Stimulated activated CD8-positive, alpha-beta memory T cell treated with anti-CD3 and anti-CD28 coated beads, Interleukin-4, amount 100 ng/mL, for 48 hours (primary cell): ENCODE data around the gene LDLR.
"Not testable (repeated sequence)": the region's sequence is repeated elsewhere in the genome, so short reads cannot be mapped to it uniquely, and the experiment has no call there.

ENCODE experiments used
- DNase-seq: peaks from one replicate; pipeline ENCODE4 v3.0.0-alpha.2; 2020

Gene LDLR

DNA sequence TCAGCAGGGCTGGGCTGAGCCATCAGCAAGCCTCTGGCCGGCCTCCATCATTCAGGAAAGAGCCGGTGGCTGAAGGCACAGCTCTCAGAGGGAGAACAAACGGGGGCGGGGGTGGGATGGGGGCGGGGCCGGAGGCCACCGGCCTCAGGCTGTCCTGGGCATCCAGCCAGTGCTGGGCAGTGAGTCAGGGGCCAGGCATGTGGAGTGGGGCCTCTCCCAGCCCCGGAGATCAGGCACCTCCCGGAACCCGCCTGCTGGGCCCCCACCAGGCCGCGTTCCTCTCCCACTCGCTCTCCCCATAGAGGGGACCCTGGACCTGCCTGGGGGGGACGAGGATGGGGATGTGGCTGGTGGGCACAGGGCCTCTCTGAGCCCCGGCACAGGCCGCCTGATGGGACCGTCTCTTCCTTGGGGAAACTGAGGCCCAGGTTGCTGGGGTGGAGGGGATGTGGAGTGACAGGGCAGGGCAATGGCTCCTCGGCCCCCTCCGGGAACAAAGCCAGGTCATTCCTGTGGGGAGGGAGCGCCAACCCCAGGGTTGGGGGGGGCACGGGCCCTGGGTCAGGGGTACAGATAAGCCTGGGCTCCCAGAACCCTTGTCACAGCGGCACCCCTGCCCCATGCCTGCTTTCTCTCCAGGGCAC, 53.4 kb downstream of the LDLR start:
- no peak for DNase-seq

DNA sequence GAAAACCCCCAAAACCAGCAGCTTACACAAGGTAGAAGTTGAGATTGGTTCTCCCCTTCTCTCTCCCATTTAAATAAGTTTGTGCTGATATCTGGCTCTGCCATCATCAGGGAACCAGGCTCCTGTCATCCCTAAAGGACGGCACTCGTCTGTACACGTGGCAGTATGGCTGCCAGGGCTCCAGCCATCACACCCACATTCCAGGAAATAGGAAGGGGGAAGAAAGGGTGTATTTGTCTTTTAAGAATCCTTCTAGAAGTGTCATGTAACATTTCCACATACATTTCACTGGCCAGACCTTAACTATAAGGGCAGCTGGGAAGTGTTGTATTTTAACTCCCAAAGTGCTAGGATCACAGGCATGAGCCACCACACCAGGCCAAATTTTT, 56.3 kb downstream of the LDLR start:
- no peak for DNase-seq

GRCh38 chr19:11148001-11148400, 58.7 kb downstream of the LDLR start:
- DNase-seq, result no peak

DNA sequence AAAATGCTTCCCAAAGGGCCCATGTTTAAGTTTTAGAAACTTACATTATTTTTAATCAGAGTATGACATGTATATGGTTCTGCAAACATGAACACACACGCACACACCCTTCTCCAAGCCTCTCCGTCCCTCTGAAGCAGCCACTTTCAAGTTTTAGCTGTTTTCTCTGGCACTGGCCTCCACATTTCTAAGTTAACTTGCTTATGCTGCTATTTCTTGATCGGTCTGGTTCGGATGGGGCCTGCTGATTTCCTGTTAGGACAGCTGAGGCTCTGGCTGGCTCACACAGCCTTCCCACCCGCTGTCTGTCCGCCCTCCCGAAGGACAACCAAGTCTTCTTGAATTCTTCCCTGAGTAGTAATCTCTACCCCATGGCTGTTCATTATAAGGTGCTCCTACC, 61.9 kb downstream of the LDLR start:
- no peak for DNase-seq

- DNase-seq, result no peak
Observed at GRCh38 chr19:11152318-11153062, 63.2 kb downstream of the LDLR start.

GRCh38 chr19:11154683-11155047, 65.4 kb downstream of the LDLR start:
- no peak for DNase-seq

DNA sequence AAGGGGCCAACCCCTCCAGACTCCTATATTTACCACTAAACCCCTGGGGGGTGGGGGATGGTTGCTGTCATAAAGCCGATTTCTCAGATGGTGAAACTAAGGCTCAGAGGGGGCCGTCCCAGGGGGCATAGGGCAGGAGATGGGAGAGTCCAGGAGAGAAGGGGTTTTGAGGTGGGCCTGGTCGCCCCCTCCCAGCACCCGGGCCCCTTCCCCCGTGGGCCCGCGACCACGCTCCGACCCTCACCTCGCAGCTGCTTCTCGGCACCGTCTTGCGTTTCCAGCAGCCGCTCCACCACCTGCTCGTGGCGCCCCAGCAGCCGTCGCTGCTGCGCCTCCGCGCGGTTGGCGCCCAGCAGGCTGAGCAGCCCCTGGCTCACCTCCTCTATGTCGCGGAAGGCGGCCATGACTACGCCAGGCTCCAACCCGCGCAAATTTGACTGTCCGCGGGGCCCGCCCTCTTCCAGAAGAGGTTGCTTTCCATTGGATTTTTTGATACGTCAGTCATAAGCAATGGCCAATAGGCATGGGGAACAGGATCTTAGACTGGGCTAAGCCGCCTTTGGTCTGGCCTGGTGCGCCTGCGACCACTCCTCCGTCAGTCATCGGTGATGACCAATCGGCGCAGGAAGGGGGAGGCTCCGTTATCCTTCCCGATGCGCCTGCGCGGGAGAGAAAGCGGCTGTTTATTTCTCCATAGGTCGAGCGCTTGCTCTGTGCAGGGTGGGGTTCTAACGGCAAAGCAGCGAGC, 66.3 kb downstream of the LDLR start, which contains the start of gene SPC24:
Gene SPC24 (minus strand): TSS at position 410 of the 748 bp plus-strand sequence. CDS start 6 bp downstream, at position 404.
- DNase-seq, result peak; percentile 94

DNA sequence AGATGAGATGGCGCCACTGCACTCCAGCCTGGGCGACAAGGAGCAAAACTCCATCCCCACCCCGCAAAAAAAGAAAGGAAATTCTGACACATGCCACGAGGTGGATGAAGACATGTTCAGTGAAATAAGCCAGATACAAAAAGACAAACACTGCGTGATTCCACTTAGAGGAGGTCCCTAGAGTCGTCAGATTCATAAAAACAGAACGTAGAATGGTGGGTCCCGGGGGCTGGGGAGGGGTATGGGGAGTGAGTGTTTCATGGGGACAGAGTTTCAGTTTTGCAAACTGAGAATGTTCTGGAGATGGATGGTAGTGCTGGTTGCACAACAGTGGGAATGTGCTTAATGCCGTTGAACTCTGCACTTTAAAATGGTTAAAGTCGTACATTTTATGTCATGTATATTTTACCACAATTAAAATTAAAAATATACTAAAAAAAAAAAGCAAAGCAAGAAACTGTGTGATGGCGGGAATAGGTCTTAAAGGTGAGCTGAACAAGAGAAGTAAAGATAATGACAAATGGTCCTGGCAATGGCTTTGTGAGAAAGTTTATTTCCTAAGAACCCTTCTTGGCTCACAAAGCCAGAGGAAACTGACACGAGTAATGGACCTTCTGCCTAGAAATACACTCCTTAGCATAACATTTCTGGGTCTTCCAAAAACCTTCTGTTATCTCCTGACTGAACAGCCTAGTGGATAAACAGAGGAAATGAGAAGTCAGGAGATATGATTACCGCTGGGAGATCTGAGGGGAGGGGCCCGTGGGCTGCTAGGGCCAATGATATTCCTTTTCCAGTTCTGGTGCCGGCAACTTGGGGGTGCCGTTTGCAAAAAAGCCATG, 70.6 kb downstream of the LDLR start:
- DNase-seq, result no peak

GRCh38 chr19:11160440-11160768, 71.1 kb downstream of the LDLR start:
- DNase-seq, result not testable (repeated sequence)

GRCh38 chr19:11164296-11164695, 75.0 kb downstream of the LDLR start:
- no peak for DNase-seq

DNA sequence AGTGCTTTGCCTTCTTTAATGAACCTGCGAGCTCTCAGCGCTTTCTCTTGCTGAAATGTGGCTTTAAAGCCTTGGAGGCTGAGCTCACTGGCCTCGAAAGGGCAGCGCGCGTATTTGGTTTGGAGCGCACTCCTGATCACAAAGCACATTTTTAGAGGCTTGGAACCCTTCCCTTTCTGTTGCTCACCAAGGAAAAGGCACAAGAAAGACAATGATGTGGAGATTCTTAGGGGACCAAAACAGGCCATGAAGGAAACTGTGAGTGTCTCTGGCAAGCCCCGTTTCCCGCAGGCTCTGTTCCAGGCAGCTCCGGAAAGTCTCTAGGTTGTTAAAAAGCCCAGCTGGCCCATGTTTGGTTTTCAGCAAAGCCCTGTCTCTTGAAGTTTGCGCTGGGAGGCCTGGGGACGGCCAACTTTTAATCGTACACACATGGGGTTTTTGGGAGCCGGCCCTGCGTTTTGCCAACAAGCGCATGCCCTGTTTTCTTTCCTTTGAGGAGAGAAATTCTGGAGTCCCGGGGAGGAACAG, 75.7 kb downstream of the LDLR start:
- no peak for DNase-seq

- no peak for DNase-seq
Observed at GRCh38 chr19:11165486-11166030, 76.3 kb downstream of the LDLR start.

GRCh38 chr19:11166281-11167142, 77.2 kb downstream of the LDLR start:
- no peak for DNase-seq

DNA sequence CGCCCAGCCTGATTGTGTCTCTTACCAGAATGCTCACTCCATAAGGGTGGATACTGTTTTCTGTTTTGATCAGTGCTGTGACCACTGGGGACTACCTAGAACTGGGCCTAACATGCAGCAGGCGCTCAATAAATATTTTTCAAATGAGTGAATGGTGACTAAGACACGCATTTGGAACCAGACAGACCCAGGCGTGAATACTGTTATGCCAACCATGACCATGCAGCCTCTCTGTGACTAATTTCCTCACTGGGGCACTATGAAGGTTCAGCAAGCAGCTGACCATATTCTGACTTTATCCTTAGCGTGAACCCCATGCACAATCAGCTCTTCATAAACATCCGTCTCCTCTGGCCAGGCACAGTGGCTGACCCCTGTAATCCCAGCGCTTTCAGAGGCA, 79.3 kb downstream of the LDLR start:
- no peak for DNase-seq

DNA sequence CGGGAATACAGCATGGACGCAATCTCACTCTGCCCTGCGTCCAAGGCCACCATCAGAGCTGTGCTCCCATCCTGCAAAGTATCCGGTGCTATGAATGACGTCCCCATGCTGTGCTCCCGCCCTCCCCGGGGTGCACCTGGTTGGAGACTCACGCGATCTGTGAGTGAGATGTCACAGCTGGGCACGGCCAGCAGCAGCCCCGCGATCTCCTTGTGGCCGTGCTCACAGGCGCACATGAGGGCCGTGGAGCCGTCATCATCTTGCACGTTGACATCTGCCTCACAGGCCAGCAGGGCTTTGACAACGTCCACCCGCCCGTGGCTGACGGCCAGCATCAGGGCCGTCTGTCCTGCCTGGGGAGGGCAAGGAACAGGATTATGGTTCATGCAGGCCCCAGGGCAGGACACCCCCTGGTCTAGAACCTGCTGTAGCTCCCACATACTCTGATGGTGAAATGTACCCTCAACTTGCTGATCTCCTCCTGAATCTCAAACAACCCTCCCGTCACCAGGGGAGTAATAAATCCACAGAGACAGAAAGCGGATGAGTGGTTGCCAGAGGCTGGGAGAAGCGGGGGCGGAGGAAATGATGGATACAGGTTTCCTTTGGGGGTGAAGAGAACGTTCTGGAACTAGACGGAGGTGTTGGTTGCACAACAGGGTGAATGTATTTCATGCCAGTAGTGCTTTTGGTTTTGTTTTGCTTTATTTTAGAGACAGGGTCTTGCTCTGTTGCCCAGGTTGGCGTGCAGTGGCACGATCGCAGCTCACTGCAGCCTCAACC, 80.8 kb downstream of the LDLR start:
- no peak for DNase-seq

GRCh38 chr19:11171144-11171543, 81.9 kb downstream of the LDLR start:
- DNase-seq, result no peak

- no peak for DNase-seq
Observed at GRCh38 chr19:11172576-11172975, 83.3 kb downstream of the LDLR start.

DNA sequence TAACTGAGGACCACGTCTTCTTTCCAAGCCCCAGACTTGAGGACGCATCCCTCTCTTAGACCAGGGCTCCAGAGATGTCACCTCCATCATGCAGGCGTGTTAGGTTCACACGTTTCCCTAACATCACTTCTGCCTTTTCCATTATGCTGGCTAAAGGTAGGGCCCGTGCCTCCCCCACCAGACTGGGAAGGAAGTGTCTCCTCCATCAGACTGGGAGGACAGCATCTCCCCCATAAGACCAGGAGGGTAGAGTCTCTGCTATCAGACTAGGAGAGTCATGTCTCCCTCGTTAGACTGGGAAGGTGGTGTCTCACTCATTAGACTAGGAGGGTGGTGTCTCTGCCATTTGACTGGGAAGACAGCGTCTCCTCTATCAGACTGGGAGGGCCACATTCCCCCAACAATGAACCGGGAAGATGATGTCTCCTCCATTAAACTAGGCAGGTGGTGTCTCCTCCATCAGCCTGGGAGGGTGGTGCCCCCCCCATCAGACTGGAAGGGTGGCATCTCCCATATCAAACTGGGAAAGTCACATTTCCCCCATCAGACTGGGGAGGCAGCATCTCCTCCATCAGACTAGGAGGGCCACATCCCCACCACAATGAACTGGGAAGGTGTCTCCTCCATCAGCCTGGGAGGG, 84.4 kb downstream of the LDLR start:
- DNase-seq, result no peak

GRCh38 chr19:11174336-11174735, 85.1 kb downstream of the LDLR start:
- no peak for DNase-seq

DNA sequence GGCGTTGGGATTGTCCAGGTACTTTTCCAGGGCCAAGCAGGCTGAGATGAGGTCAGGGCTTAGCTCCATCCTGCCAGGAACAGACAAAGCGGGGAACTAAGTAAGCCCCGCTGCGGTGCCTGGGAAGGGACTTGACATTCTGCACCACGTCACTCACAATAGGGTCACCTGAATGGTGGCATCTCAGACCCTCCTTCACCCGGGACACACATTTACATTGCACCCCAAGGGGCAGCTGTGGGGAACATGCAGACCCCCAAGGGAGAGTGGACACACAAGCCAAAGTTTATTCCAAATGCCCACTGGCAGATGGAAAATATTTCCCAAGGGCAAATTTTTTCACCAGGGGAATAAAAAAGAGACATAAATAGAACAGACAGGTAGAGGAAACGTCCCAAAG, 86.7 kb downstream of the LDLR start:
- no peak for DNase-seq
